DMS79 (cell line): ENCODE data around the gene GPBAR1.

Source experiments
- DNase-seq: peaks from one replicate; lab custom pipeline; 2025; lab: John Stamatoyannopoulos, UW

GPBAR1 gene

DNA sequence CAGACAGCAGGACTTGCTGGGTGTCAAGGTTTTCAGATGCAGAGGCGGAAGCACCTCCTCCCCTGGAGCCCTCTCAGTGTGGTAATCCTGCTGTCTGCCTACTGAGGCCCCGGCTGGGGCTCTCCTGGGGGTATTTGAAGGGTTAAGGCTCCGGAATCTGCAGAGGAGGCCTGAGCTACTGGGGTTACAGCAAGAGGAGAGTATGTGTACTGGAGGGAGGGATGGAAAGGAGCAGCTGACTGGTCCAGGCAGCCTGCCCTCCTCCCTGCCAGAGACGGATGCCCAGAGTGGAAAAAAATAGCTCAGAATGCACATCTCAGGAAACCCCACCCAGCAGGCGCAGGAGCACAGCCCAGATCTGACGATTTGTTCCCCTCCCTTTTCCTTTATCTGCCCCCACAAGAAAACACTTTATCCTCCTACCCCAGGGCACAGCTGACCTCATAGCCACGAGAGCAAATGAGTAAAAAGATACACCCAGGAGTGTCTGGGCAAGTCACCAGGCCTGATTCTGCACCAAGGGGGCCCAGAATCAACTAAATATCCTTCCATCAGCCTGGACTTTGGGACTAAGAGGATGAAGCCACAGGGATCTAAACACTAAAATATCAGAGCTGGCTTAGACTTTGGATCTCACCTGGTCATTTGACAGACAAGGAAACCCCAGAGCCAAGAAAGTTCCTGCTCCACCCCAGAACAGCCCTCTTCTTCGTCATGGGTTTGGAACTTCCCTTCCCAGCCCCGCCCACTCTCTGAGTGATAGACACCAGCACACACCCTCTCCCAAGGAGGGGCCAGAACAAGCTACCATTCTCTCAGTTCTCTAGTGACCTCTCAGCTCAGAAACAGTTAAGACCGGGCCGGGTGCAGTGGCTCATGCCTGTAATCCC, 26.0 kb downstream of the GPBAR1 start:
- no peak for DNase-seq

DNA sequence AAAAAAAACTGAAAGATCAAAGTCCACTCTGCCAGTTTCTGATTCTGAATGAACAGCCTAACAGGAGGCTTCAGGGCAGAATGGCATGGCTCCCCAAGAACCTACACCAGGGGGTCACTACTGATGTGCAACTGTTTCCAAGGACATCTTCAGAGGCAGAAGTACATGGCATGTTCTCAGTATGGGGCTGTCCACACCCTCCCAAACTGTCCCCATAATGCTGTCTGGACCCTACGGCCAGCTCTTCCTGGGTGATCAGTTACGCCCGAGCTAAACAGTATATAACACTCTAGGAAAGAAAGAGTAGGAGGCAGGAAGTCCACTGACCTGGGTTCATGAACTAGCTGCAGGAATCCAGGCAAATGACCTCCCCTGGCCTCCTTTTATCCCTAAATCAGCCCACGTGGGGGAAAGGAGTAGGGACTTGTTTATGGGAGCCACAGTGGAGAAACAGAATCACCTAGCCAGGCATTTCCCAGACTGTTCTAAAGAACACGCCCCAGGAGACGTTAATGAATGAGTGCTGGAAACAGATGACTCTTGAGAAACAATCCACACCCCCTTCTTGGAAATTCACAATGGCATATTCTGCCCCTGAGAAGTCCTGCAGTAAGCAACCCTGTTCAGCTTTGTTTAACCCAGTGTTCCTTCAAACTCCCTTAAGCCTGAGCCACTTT, 29.0 kb downstream of the GPBAR1 start:
- DNase-seq: no peak

DNA sequence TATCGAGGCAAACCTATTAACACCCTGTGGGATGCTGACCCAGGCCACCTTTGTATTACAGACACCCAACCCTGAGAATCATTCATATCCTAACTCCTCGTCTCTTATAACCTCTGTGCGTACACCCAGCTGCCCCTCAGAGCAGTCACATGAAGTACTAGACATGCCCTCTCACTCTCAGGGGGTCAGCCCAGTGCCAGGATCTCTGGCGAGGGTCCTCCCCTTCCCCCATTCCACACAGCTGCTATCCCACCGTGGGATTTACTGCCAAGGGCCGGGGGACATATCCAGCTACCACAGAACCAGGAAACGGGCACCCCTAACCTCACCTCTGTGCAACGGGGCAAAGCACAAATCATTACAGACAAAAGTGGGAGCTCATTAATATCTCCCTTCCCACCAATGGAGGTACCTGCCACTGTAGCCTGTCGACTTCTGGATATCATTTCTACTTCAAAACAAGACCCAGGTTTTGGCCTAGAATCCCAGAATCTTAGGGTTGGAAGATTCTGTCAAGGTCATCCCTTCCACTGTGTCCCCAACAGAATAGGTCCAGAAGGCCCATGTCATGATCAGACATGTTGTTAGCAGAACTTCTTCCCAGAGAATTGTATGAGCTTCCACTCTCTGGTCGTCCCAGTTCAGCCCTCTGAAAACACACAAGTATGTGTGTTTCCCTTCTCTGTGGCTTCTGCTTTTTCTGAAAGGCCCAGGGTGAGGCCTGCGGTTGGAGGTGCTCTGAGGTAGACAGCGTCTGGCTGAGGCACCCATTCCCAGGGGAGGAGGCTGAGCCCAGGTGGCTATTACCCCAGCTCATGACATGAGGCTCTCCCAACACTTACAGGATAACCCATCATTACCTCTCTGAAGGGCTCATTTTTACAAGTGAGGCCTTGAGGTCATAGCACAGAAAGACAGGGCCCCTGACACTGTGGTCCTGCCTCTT, 29.8 kb downstream of the GPBAR1 start:
- no peak for DNase-seq

- no peak for DNase-seq
Observed at GRCh38 chr2:218291318-218292047, 30.7 kb downstream of the GPBAR1 start.

DNA sequence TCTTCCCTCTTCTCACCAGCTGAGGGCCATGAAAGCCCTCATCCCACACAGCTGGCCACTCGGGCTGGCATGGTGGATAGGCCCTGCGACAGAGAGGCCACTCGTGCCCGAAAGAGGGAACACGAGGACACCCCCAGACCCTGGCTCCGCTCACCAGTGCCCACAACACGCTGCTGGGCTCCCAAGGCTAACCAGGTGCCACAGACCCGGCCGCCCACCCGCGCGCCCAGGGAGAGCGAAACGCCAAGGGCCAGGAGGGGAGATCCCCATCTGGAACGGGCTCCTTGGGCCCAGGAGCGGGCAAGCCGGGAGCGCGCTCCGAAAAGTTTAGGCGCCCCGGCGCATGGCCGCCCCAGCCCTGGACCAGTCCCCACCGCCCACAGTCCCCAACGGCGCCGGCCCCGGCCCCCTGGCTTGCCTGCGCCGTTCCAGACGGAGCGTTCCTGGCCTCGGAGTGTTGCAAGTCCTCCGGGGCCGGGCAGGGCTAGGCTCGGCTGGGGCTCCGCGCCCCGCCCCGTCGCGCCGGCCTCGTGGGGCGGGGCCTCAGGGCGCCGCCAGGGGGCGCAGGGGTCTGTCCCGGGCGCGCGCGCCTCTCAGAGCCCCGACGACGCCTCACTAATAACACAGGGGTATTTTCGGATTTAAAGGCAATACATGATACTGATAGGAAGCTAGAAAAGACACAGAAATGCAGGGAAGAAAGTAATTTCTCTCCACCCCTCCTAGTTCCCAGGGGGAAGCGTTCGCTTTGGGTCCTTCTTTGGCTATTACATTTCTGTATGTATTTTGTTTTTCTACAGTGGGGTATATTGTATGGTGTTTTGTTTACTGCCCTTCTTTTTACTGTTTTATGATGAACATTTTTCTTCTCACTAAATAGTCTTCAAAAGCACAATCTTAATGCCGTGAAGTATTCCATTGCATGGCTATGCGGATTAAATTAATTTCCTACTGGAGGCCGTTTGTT, 31.5 kb downstream of the GPBAR1 start, which contains the start of gene TMBIM1:
TSS of gene TMBIM1 (minus strand) at position 456 of the 967 bp plus-strand sequence. CDS start 10,362 bp downstream, outside the sequence.
- no peak for DNase-seq

DNA sequence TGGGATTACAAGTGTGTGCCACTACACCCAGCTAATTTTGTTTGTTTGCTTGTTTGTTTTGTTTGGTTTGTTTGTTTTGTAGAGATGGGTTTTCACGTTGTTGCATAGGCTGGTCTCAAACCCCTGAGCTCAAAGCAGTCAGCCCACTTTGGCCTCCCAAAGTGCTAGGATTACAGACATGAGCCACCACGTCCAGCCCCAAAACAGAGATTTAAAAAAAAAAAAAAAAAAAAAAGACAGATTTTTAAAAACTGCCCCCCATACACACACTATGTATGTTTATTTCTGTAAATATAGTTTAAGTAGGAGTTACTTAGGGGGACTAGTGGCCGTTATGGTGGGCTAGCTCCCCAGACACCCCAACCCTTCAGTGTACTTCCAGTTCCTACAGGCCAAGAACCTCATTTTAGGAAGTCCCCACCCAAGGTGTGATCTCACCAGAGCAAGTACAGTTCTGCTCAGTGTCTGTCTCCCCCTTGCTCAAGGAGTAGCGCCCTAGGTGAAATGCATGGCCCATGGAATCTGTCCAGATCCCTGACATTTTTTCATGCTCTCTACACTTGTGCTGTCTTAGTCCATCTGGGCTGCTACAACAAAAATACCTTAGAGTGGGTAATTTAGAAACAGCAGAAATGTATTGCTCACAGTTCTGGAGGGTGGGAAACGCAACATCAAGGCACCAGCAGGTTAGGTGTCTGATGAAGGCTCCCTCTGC, 33.1 kb downstream of the GPBAR1 start:
- no peak for DNase-seq

DNA sequence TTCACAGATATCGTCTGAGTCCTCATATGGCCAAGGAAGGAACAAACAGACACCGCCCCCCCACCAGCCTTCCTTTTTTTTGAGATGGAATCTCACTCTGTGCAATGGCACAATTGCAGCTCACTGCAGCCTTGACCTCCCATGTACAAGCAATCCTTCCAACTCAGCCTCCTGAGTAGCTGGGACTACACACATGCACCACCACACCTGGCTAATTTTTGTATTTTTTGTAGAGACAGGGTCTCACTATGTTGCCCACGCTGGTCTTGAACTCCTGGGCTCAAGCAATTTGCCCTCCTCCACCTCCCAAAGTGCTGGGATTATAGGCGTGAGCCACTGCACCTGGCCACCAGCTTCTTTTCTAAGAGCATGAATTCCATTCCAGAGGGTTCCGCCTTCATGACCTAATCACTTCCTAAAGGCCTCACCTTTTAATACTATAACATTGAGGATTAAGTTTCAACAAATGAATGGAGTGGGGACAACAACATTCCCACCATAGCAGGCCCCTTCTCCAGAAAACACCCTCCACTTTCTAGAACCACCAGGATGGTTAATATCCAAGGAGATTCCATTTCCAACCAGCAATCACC, 33.7 kb downstream of the GPBAR1 start:
- DNase-seq: no peak

DNA sequence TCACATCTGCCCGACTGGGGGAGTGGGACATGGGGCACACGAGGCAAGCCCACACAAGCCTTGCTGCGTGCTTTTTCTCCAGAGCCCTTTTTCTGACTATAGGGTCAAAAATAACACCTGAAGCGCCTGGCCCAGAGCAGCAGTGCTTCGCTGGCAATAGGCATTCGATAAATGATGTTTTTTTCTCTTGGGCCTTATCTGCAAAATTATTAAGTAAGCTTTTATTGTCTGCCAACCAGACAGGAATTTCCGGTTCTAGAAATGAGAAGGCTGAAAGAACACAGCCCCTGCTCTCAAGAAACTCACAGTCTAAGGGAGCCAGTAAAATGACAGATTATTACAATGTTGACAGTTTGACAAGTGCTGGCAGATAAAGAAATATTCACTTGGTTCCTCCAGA, 34.2 kb downstream of the GPBAR1 start:
- DNase-seq: peak; percentile 29

- no peak for DNase-seq
Observed at GRCh38 chr2:218296200-218296599, 35.4 kb downstream of the GPBAR1 start.

DNA sequence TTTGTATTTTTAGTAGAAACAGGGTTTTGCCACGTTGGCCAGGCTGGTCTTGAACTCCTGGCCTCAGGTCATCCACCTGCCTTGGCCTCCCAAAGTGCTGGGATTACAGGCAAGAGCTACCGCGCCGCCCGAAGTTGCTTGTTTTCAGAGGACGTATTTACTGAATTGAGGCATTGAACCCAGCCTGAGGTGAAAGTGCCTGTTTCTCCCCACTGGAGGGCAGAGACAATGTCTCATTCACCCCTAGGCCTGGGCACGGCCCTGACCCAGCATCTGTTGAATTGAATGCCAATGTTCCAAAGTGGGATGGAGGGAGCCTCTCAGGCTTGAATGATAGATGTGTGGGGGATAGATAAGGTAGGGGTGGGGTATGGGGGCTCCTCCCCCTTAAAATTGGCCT, 36.0 kb downstream of the GPBAR1 start:
- DNase-seq: no peak

DNA sequence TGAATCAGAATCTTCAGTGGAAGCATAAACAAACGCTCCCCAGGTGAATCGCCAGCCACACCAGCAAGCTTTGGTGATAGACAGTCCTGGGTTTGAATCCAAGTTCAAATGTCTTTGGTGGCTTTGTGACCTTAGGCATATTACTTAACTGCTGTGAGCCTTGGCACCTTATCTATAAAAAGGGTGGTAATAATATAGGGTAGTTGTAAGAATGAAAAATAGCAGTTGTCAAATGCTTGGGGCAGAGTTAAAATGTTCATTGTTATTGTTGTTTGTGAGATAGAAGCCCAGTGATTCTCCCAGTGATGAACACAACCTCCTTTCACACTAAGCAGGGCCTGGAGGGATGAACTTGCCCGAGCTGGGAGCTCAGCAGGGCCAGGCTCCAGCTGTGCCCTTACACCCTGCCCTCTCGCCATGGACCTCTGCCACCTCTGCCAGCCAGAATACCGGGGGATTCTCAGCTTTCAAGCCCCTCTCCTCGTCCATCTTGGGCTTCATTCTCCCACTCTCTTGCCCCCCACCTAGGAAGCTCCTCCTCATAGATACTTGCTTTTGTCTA, 37.6 kb downstream of the GPBAR1 start:
- DNase-seq: no peak

DNA sequence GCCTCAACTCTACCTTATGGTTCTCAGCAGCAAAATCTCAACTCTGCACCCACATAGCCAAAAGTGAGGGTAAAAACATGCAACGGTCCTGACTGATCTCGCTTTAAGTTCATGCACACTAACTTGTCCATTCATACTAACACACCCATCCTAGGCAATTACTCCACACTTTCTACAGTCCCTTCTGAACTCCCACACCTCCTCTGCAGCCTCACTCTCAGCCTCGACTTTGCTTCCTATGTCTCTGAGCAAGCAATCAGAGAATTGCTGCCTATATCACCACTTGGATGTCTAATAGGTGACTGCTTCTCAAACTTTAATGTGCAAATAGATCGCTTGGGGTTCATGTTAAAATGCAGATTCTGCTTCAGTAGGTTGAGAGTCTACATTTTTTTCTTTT, 39.3 kb downstream of the GPBAR1 start:
- no peak for DNase-seq

DNA sequence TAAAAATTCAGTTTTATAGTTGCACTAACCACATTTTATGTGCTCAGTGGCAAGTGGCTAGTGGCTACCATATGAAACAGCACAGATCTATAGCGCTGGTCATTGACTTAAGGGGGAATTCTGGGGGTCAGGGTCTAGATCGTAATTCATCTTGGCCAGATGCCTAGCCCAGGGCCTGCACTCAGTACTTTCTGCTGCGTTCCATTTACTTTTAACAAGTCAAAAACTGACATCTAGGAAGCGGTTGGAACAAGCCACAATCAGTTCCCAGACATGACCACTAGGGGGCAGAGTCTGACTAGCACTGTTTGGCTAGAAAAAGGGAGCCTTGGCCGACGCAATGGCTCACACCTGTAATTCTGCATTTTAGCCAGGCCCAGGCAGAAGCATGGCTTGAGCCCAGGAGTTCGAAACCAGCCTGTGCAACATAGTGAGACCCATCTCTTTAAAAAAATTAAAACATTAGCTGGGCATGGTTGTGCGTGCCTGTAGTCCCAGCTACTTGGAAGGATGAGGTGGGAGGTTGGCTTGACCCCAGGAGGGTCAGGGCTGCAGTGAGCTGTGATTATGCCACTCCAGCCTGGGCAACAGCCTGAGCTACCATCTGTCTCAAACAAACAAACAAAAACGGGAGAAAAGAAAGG, 40.5 kb downstream of the GPBAR1 start:
- DNase-seq: peak; percentile 17

DNA sequence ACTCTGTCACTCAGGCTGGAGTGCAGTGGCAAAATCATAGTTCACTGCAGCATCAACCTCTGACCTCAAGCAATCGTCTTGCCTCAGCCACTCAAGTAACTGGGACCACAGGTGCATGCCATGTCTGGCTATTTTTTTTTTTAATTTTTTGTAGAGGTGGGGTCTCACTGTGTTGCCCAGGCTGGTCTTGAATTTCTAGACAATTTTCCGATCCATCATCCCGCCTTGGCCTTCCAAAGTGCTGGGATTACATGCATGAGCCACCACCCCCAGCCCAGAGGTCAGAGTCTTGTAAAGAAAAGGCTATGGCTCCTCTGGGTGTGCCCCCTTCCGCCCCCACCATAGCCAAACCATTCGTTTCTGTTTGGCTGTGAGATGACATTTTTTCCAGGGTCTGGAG, 44.6 kb downstream of the GPBAR1 start:
- DNase-seq: no peak

- no peak for DNase-seq
Observed at GRCh38 chr2:218306184-218306920, 45.5 kb downstream of the GPBAR1 start.

GRCh38 chr2:218307415-218308090, 46.7 kb downstream of the GPBAR1 start:
- no peak for DNase-seq
